Nucleus accumbens (tissue), 56 donors: Measurements from ENCODE around the gene INAVA.
"Not testable (repeated sequence)": the region's sequence is repeated elsewhere in the genome, so short reads cannot be mapped to it uniquely, and the experiment has no call there.

ENCODE experiments used
- DNase-seq, 56 donors: peaks; one replicate each; lab custom pipeline; 2025; lab: John Stamatoyannopoulos, UW

Gene INAVA

GRCh38 chr1:200896531-200897196 lies 2.0 kb downstream of the INAVA start:
- no peak for DNase-seq

GRCh38 chr1:200897259-200897658 lies 2.6 kb downstream of the INAVA start:
- no peak for DNase-seq

GRCh38 chr1:200899015-200899386 lies 4.3 kb downstream of the INAVA start:
- DNase-seq, result no peak

- DNase-seq, result no peak
Observed at GRCh38 chr1:200899451-200899915, 4.8 kb downstream of the INAVA start.

- DNase-seq, result no peak
Observed at GRCh38 chr1:200899954-200900867, 5.5 kb downstream of the INAVA start.

GRCh38 chr1:200900877-200901276 lies 6.2 kb downstream of the INAVA start:
- DNase-seq, result no peak

GRCh38 chr1:200901350-200901749 lies 6.7 kb downstream of the INAVA start:
- DNase-seq, result no peak

GRCh38 chr1:200901796-200902444 lies 7.2 kb downstream of the INAVA start:
- DNase-seq, result no peak

- DNase-seq, result no peak
Observed at GRCh38 chr1:200903793-200904192, 9.1 kb downstream of the INAVA start.

- DNase-seq, result no peak
Observed at GRCh38 chr1:200904772-200905171, 10.1 kb downstream of the INAVA start.

- no peak for DNase-seq
Observed at GRCh38 chr1:200905411-200906052, 10.8 kb downstream of the INAVA start.

GRCh38 chr1:200906491-200906890 lies 11.8 kb downstream of the INAVA start:
- no peak for DNase-seq

GRCh38 chr1:200907611-200908097 lies 13.0 kb downstream of the INAVA start:
- DNase-seq, result no peak

GRCh38 chr1:200908191-200908868 lies 13.6 kb downstream of the INAVA start:
- no peak for DNase-seq

GRCh38 chr1:200909071-200909470 lies 14.4 kb downstream of the INAVA start:
- DNase-seq, result no peak

- no peak for DNase-seq
Observed at GRCh38 chr1:200909757-200910239, 15.1 kb downstream of the INAVA start.

- DNase-seq, result no peak
Observed at GRCh38 chr1:200911361-200911760, 16.7 kb downstream of the INAVA start.

- not testable (repeated sequence) for DNase-seq
Observed at GRCh38 chr1:200911936-200912335, 17.2 kb downstream of the INAVA start.

GRCh38 chr1:200912737-200913407 lies 18.2 kb downstream of the INAVA start:
- DNase-seq, result peak in 28 of 56 donors; percentile 1 to 67 (median 27)
